ENCODE data around the gene FRMPD2.

DNA sequence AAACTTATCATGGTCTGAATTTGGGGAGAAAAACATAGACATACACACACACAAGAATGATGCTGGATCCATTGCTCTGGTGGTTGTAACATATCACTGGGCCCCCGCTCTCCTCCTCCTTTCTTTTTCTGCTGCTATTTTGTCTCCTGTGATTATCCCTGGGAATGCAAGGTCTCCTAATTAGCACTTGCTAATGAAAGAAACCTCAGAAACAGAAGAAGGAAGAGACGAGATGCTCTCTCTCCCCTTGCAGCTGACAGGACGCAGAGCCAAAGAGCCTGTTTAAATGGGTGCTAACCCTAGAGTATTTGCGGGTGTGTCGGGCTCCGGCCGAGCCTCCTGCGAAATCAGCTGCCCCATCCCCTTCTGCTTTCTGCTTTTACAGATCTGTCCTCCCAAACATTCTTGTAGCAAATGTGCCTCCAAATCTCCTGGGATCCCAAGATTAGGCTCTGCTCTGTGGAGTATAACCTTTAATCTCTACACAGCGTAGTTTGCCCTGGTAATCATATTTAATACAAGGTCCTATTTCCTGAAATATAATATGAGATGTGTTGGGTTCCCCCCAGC is 81.5 kb downstream of the FRMPD2 start:
- TF ChIP-seq, protein P1, sequence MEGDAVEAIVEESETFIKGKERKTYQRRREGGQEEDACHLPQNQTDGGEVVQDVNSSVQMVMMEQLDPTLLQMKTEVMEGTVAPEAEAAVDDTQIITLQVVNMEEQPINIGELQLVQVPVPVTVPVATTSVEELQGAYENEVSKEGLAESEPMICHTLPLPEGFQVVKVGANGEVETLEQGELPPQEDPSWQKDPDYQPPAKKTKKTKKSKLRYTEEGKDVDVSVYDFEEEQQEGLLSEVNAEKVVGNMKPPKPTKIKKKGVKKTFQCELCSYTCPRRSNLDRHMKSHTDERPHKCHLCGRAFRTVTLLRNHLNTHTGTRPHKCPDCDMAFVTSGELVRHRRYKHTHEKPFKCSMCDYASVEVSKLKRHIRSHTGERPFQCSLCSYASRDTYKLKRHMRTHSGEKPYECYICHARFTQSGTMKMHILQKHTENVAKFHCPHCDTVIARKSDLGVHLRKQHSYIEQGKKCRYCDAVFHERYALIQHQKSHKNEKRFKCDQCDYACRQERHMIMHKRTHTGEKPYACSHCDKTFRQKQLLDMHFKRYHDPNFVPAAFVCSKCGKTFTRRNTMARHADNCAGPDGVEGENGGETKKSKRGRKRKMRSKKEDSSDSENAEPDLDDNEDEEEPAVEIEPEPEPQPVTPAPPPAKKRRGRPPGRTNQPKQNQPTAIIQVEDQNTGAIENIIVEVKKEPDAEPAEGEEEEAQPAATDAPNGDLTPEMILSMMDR (IDR thresholded peaks at IDR 0.05; ENCODE audit: poor library complexity), result no peak
- TF ChIP-seq EZH2phosphoT487 (IDR thresholded peaks at IDR 0.05; ENCODE audit: low read depth, severe bottlenecking, unreplicated experiment) (no peak), EZH2 (IDR thresholded peaks at IDR 0.05; ENCODE audit: borderline replicate concordance) (no peak)

Data from hepatocyte (in vitro differentiated cells).